Activated CD8-positive, alpha-beta memory T cell treated with anti-CD3 and anti-CD28 coated beads, Interleukin-2, amount 10 ng/mL, durations not matched to agents 7 days and 5 days (primary cell): ENCODE data around the gene RASA3. TPM values are rescaled to one million over a fixed set of nuclear protein-coding genes. Genes with fewer than 3 reads are reported as not detected.

ENCODE experiments used
- ATAC-seq: fragments of 150-1000 bp; cut with Tn5 transposase; one replicate; pipeline ENCODE4 v1.10.0; 2021; ENCODE audit warnings: moderate library complexity
- CTCF ChIA-PET: fragments of 350-600 bp; sonication (Branson Sonifier 250); formaldehyde crosslinking; loops from one replicate; lab custom pipeline; 2021; ENCODE audit warnings: antibody characterized with exemption; lab: Charles Lee
- DNase-seq: peaks from one replicate; pipeline ENCODE4 v3.0.0-alpha.2; 2020
- H3K27ac Mint-ChIP-seq: one replicate; pipeline ENCODE4 v1.8.0; 2021; ENCODE audit warnings: mild to moderate bottlenecking, mixed read lengths
- H3K27me3 Mint-ChIP-seq: one replicate; pipeline ENCODE4 v1.8.0; 2021; ENCODE audit warnings: mixed read lengths
- H3K36me3 Mint-ChIP-seq: one replicate; pipeline ENCODE4 v1.8.0; 2021; ENCODE audit warnings: mild to moderate bottlenecking, mixed read lengths
- H3K4me1 Mint-ChIP-seq: one replicate; pipeline ENCODE4 v1.8.0; 2021; ENCODE audit warnings: mixed read lengths
- H3K4me3 Mint-ChIP-seq: one replicate; pipeline ENCODE4 v1.8.0; 2021; ENCODE audit warnings: mild to moderate bottlenecking, moderate library complexity, mixed read lengths
- H3K9me3 Mint-ChIP-seq: one replicate; pipeline ENCODE4 v1.8.0; 2022; ENCODE audit warnings: low read depth, mixed read lengths
- total RNA-seq, 2 experiments: library from RNA; stranded (reverse); gene quantifications; one replicate each; pipeline ENCODE4 v1.2.3, GENCODE V29; 2021

RASA3 gene
- total RNA-seq, 2 experiments from 2014 or later: 16.3 to 49.2 TPM

DNA sequence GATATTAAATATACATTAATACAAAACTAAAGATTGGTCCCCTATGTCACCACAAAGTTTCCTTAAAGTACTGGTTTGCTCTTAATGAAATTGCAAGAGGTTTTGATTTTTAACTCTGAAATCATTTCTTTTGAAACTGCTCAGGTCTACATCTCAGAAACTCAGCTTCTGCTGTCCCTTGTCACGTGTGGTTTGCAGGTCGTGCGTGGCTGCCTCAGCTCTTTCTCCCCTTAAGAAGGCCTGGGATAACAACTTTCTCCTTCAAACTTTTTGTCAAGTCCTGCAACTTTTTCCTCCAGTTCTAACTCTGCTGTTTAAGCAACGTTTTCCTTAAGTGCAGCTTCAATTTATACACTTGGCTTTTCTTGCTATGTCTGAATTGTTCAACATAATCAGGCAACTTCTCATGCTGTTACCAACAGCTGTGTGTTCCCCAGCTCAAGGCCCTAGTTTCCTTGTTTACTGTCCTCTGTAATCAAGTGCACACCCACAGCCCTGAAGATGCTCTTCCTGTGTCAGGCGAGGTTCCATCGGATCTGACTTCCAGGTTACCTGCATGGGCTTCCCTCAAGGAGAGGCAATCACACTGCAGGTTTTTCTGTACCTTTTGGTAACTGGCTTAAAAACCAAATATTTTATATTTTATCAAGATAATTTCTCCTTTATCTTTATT lies 172.0 kb downstream of the RASA3 start:
- Mint-ChIP-seq H3K4me3 (no peak overlapping the region), H3K4me1 (no peaks in the 10 kb centered on the region), H3K27me3 (no peaks in the 10 kb centered on the region), H3K36me3 (peaks cover 7% of the 10 kb centered on the region), H3K9me3 (peaks cover 24% of the 10 kb centered on the region), H3K27ac (no peak overlapping the region)
- ATAC-seq: no peak
- CTCF ChIA-PET: interaction anchor here (1.2 to 1.4 kb wide), 2 partner anchors 18 to 150 kb away, joined by 3 read pairs; no protein-coding TSS in a partner anchor
- no peak for DNase-seq

DNA sequence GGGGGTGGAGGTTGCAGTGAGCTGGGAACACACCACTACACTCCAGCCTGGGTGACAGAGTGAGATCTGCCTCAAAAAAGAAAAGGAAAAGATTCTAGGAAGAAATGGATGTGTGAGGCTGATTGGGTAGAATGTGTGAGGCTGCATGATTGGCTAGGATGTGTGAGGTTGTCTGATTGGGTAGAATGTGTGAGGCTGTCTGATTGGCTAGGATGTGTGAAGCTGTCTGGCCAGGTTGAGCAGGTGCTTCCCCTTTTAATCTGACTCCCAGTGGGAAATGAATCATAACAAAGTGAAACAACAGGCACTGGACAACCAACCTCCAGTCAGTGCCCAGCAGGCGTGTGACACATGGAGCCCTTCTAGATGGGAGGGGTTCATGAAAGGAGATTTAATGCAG lies 173.2 kb downstream of the RASA3 start:
- Mint-ChIP-seq H3K4me1 (no peaks in the 10 kb centered on the region), H3K9me3 (peaks cover 30% of the 10 kb centered on the region), H3K27ac (no peak overlapping the region), H3K4me3 (no peak overlapping the region), H3K27me3 (no peaks in the 10 kb centered on the region), H3K36me3 (peaks cover 7% of the 10 kb centered on the region)
- ATAC-seq: no peak
- CTCF ChIA-PET: interaction anchor here (1.4 kb wide), 1 partner anchor 17 kb away, joined by 3 read pairs; no protein-coding TSS in a partner anchor
- no peak for DNase-seq

DNA sequence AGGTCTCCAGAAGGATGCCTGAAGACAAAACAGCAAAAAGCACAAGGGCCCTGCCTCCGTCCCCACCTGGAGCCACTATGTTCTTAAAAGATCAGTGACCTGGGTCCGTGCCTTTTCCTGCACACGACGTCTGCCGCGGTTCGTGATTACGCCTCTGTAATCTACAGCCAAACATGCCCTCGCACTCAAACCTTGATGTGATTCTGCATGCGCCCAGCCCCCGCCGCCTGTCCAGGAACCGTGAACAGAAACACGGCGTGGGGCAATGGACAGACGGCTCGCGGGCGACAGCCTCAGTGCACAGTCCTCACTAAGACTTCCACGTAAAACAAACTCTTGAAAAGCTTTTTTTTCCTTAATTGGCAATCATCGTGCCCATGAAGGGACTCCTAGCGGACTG lies 174.1 kb downstream of the RASA3 start:
- CTCF ChIA-PET: no interaction called here
- Mint-ChIP-seq H3K9me3 (peaks cover 30% of the 10 kb centered on the region), H3K27ac (no peak overlapping the region), H3K27me3 (no peaks in the 10 kb centered on the region), H3K4me3 (no peak overlapping the region), H3K4me1 (no peaks in the 10 kb centered on the region), H3K36me3 (peaks cover 7% of the 10 kb centered on the region)
- ATAC-seq: no peak
- no peak for DNase-seq

DNA sequence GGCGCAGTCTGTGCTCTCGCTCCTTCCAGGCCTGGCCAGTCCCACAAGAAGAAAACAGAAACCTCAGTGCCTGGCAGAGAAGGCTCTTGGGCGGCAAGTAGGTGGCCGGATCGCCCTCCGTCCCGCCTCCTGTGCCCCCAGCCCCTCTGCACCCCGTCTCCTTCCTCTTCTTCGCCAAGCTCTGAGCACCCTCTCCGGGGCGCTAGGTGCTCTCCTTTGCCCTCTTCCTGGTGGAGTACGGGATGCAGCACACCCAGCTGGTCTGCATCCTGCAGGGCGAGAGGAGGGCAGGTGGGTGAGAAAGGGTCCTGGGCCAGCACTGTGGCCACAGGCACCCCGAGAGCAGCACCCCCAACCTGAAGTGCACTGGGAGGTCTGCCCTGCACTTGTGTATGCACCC lies 175.9 kb downstream of the RASA3 start:
- no peaks in the 10 kb centered on the region for H3K4me1 Mint-ChIP-seq
- ATAC-seq (no peak), DNase-seq (no peak)
- H3K36me3 Mint-ChIP-seq: peaks cover 7% of the 10 kb centered on the region
- no peak overlapping the region for H3K4me3 Mint-ChIP-seq
- no peaks in the 10 kb centered on the region for H3K27me3 Mint-ChIP-seq
- no peak overlapping the region for H3K27ac Mint-ChIP-seq
- H3K9me3 Mint-ChIP-seq: peaks cover 27% of the 10 kb centered on the region
- CTCF ChIA-PET: no interaction called here

DNA sequence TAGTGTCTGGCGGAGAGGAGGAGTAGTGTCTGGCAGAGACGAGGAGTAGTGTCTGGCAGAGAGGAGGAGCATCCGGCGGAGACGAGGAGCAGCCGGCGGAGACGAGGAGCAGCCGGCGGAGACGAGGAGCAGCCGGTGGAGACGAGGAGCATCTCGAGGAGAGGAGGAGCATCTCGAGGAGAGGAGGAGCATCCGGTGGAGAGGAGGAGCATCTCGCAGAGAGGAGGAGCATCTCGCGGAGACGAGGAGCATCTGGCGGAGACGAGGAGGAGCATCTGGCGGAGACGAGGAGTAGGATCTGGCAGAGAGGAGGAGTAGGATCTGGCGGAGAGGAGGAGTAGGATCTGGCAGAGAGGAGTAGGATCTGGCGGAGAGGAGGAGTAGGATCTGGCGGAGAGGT lies 176.7 kb downstream of the RASA3 start:
- ATAC-seq: no peak
- no peak overlapping the region for H3K27ac Mint-ChIP-seq
- no peaks in the 10 kb centered on the region for H3K4me1 Mint-ChIP-seq

DNA sequence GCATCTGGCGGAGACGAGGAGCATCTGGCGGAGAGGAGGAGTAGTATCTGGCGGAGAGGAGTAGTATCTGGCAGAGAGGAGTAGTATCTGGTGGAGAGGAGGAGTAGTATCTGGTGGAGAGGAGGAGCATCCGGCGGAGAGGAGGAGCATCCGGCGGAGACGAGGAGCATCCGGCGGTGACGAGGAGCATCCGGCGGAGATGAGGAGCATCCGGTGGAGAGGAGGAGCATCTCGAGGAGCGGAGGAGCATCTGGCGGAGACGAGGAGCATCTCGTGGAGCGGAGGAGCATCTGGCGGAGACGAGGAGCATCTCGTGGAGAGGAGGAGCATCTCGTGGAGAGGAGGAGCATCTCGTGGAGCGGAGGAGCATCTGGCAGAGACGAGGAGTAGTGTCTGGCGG lies 177.2 kb downstream of the RASA3 start:
- CTCF ChIA-PET: no interaction called here
- no peak overlapping the region for H3K4me3 Mint-ChIP-seq
- DNase-seq: no peak
- no peaks in the 10 kb centered on the region for H3K4me1 Mint-ChIP-seq
- peaks cover 3% of the 10 kb centered on the region for H3K36me3 Mint-ChIP-seq
- no peaks in the 10 kb centered on the region for H3K27me3 Mint-ChIP-seq
- H3K27ac Mint-ChIP-seq: no peak overlapping the region
- H3K9me3 Mint-ChIP-seq: peaks cover 22% of the 10 kb centered on the region
- no peak for ATAC-seq

More for the DNA sequence above, 176.7 kb downstream of the RASA3 start:
- H3K4me3 Mint-ChIP-seq: no peak overlapping the region
- DNase-seq: no peak
- H3K36me3 Mint-ChIP-seq: peaks cover 7% of the 10 kb centered on the region
- no peaks in the 10 kb centered on the region for H3K27me3 Mint-ChIP-seq
- H3K9me3 Mint-ChIP-seq: peaks cover 26% of the 10 kb centered on the region
- CTCF ChIA-PET: no interaction called here

DNA sequence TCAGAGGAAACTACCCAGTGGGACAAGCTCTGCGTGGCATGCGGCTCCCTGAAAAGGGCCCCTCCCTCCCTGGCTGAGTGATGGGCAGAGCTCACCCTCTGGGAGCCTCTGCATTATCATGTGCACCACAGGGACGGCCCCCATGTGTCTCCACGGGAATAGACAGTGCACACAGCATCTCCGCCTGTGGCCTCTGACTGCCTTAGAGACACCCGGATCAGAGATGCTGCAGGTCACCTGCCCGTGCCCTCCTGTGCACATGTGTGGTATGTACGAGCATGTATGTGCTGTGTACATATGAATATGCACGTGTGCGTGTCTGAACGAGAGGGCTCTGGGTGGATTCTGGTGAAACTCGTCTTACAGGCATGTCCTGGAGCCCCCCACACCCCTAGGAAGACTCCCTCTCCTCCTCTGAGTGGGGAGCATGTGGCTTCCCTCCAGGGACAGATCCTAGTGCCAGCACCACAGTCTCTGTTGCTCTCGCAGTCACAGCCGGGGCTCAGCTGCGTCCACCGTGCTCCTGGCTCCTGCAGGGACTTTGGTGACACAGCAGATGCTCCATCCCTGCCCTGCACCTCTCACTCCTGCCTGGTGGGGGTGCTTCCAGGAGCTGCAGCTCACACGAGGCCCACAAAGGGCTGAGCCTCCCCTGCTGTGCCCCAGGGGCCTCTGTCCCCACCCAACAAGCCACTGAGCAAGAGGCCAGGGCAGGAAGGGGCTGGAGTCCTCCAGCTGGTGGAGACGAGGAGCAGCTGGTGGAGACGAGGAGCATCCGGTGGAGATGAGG lies 178.2 kb downstream of the RASA3 start:
- Mint-ChIP-seq H3K9me3 (peaks cover 16% of the 10 kb centered on the region), H3K27me3 (no peaks in the 10 kb centered on the region), H3K27ac (no peak overlapping the region), H3K4me1 (no peaks in the 10 kb centered on the region), H3K36me3 (no peaks in the 10 kb centered on the region), H3K4me3 (no peak overlapping the region)
- ATAC-seq (no peak), DNase-seq (no peak)
- CTCF ChIA-PET: interaction anchor here (2.4 kb wide), 1 partner anchor 272 kb away, joined by 5 read pairs; no protein-coding TSS in a partner anchor

DNA sequence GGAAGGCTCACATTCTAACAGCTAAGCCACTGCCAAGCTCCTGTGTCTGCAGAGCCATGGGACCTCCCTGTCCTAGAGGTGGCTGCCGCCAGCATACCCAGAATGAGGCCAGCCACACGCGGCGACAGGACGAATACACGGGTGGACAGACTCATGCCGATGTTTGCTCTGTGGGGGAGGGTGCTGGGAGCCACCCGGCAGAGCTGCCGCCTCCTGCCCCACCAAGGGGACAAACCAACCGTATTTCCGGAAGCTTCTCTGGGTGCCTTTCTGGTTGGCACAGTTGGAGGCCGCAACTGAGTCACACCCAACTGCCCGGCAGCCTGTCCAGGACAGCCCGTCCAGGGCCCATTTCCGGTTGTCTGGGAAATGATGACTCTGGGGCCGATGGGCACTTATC lies 178.9 kb downstream of the RASA3 start:
- H3K4me1 Mint-ChIP-seq: no peaks in the 10 kb centered on the region
- CTCF ChIA-PET: interaction anchor here (2.4 kb wide), 1 partner anchor 273 kb away, joined by 5 read pairs; no protein-coding TSS in a partner anchor
- no peak overlapping the region for H3K27ac Mint-ChIP-seq

DNA sequence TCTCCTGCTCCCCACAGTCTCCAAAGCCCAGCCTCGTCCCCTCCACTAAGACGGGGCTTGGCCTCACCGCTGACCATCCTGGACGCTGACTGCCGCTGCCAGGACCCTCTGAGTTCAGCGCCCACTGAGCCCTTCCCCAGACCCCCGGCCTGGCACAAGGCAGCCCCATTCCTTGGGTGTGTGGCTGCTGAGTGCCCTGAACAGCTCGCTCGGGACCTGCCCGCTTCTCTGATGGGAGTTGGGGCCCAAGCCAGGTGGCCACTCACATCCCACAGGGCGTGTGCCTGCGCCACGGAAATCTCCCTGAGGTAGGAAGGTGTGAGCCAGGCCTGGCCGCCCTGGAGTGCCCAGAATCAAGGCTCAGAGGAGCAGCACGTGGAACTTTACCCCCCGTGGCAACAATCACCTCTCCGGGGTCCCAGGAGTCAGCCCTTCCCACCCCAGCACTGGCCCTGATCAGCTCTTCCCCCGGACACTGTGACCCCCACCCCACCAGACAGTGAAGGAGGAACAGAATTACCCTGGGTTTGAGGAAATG lies 179.4 kb downstream of the RASA3 start:
- peaks cover 11% of the 10 kb centered on the region for H3K9me3 Mint-ChIP-seq
- H3K4me1 Mint-ChIP-seq: no peaks in the 10 kb centered on the region
- CTCF ChIA-PET: interaction anchor here (2.4 kb wide), 1 partner anchor 273 kb away, joined by 5 read pairs; no protein-coding TSS in a partner anchor
- no peak for DNase-seq
- no peaks in the 10 kb centered on the region for H3K36me3 Mint-ChIP-seq
- no peaks in the 10 kb centered on the region for H3K27me3 Mint-ChIP-seq
- ATAC-seq: no peak
- no peak overlapping the region for H3K27ac Mint-ChIP-seq
- no peak overlapping the region for H3K4me3 Mint-ChIP-seq

More for the DNA sequence above, 178.9 kb downstream of the RASA3 start:
- H3K4me3 Mint-ChIP-seq: no peak overlapping the region
- peaks cover 13% of the 10 kb centered on the region for H3K9me3 Mint-ChIP-seq
- H3K36me3 Mint-ChIP-seq: no peaks in the 10 kb centered on the region
- no peaks in the 10 kb centered on the region for H3K27me3 Mint-ChIP-seq
- ATAC-seq (no peak), DNase-seq (no peak)

DNA sequence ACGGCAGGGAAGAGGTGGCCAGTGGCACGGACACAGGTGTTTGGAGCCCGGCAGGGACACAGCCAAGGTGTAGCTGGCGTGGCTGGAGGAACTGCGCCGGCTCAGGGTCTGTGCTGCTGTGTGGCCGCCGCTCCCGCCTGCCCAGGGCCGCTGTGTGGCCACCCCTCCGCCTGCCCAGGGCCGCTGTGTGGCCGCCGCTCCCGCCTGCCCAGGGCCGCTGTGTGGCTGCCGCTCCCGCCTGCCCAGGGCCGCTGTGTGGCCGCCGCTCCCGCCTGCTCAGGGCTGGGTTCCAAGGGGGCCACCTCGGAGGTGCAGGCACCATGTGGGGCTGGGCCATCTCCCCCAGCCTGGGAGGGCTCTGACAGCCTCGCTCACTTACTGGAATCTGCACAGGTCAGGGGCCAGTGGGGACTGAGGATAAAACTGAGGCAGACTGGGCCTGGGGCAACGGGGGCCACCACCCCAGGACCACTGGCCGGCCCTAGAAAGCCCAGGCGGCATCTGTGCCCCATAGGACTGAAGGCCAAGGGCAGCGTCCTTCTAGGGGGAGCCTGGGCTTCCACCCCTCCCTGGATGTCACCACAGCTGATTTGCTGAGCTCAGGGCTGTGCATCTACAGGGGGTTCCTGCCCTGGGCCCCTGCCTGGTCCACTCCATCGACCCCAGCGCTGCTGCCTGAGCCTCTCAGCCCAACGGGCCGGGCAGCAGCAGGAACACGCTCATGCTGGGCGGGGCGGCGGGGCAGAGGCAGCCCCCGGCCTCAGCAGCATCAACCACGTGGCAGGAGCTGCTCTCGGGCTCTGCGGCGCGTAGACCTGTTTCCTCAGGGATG lies 180.1 kb downstream of the RASA3 start:
- H3K36me3 Mint-ChIP-seq: no peaks in the 10 kb centered on the region
- CTCF ChIA-PET: interaction anchor here (2.4 kb wide), 1 partner anchor 274 kb away, joined by 5 read pairs; no protein-coding TSS in a partner anchor
- no peak overlapping the region for H3K27ac Mint-ChIP-seq
- H3K27me3 Mint-ChIP-seq: no peaks in the 10 kb centered on the region
- H3K9me3 Mint-ChIP-seq: peaks cover 11% of the 10 kb centered on the region
- H3K4me3 Mint-ChIP-seq: no peak overlapping the region
- no peaks in the 10 kb centered on the region for H3K4me1 Mint-ChIP-seq
- no peak for ATAC-seq
- DNase-seq: no peak

DNA sequence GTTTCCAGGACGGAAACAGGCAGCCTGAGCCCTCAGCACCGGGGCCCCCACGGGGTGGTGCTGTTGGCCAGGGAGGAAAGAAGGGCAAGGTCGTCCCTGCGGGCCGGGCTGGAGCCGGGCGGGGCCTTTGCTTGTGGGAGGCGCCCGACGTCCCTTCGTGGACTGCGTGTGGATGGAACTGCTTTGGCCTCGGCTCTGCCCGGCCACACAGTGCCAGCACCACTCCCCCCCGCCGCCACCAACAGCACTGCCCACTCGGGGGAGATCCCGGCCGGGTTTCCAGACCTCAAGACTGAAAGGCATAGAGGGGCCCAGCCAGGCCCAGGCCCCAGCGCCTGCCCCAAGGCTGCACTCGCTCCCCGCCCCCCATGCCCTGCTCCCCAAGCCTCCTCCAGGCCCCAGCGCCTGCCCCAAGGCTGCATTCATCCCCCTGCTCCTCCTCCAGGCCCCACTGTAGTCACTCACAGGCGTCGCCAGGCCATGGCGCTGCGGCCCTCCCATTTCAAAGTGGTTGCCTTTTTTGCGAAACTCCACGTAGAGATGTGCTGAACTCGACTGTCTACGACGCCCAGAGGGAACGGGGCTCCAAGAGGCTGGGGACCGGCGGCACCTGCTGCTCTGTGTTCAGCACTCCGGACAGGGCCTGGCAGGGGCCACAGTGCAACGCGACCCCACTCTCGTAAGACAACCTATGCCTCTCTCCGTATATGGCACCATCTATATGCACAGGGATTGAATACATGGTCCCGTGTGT lies 181.0 kb downstream of the RASA3 start:
- CTCF ChIA-PET: no interaction called here

DNA sequence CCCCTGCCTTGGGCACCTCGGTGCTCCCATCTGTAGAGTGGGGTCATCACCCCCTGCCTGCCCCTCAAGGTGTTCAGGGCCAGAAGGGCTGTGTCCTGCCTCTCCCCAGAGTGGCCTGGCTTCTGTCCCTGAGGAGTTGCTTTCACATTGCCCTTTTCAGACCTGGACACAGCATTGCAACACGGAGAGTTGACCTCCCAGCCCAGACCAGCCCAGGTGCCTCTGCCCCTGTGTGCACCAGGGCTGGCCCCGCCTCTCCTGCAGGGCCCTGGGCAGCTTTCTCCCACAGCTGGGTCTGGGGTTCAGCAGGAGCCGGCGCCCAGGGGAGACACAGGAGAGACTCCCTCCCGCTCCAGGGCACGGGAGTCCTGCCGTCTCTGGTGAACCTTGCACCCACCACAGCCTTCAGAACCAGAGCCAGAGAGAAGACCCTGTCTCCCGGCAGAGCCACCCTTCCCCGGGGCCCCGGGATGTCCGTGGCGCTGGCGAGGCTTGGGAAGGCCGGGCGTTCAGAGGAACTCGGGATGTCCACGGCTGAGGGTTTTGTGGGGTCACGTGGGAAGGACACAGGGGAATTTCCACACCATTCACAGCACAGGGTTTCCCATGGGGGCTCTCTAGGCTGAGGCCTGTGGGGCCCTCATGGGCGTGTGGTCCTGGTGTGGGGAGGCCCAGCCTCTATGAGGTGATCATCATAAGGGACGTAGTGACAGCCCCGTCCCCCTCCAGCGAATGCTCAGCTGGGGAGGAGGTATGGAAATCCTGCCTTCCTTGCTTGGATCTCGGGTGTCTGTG lies 181.8 kb downstream of the RASA3 start:
- ATAC-seq (peak; percentile 27), DNase-seq (no peak)
- Mint-ChIP-seq H3K27ac (no peak overlapping the region), H3K4me3 (no peak overlapping the region), H3K4me1 (no peaks in the 10 kb centered on the region), H3K27me3 (no peaks in the 10 kb centered on the region), H3K36me3 (no peaks in the 10 kb centered on the region), H3K9me3 (peaks cover 8% of the 10 kb centered on the region)
- CTCF ChIA-PET: no interaction called here

More for the DNA sequence above, 181.0 kb downstream of the RASA3 start:
- peak; percentile 67 for DNase-seq
- no peaks in the 10 kb centered on the region for H3K36me3 Mint-ChIP-seq
- H3K27ac Mint-ChIP-seq: no peak overlapping the region
- peak; percentile 86 for ATAC-seq
- H3K9me3 Mint-ChIP-seq: peaks cover 11% of the 10 kb centered on the region
- no peaks in the 10 kb centered on the region for H3K4me1 Mint-ChIP-seq
- no peak overlapping the region for H3K4me3 Mint-ChIP-seq
- no peaks in the 10 kb centered on the region for H3K27me3 Mint-ChIP-seq
